Smooth muscle cell (in vitro differentiated cells): ENCODE measurements around the gene NCAN. TPM values are rescaled to one million over a fixed set of nuclear protein-coding genes. Genes with fewer than 3 reads are reported as not detected.

ENCODE experiments used
- DNase-seq: peaks from one replicate; lab custom pipeline; 2025; ENCODE audit not compliant: unreplicated experiment; lab: John Stamatoyannopoulos, UW
- H2AFZ ChIP-seq: fragments of 200-600 bp; sonication (generic); 2 replicates; pipeline ENCODE4 v1.6.0; 2016; ENCODE audit warnings: antibody characterized with exemption, low read depth, mild to moderate bottlenecking
- H3F3A ChIP-seq: fragments of 200-600 bp; sonication (generic); 2 replicates; pipeline ENCODE4 v1.6.0; 2017; ENCODE audit warnings: antibody characterized with exemption, low read depth
- H3K27ac ChIP-seq: fragments of 200-600 bp; sonication (generic); 2 replicates; pipeline ENCODE4 v1.5.1; 2016; ENCODE audit warnings: low read depth, mild to moderate bottlenecking
- H3K27me3 ChIP-seq: fragments of 200-600 bp; sonication (generic); 2 replicates; pipeline ENCODE4 v1.6.1; 2016; ENCODE audit warnings: low read depth, mild to moderate bottlenecking
- H3K36me3 ChIP-seq: fragments of 200-600 bp; sonication (generic); 2 replicates; pipeline ENCODE4 v1.5.1; 2016; ENCODE audit warnings: low read depth
- H3K4me1 ChIP-seq: fragments of 200-600 bp; sonication (generic); 2 replicates; pipeline ENCODE4 v1.5.1; 2016; ENCODE audit warnings: low read depth
- H3K4me2 ChIP-seq: fragments of 200-600 bp; sonication (generic); 2 replicates; pipeline ENCODE4 v1.6.0; 2016; ENCODE audit warnings: mild to moderate bottlenecking
- H3K4me3 ChIP-seq: fragments of 200-600 bp; sonication (generic); 2 replicates; pipeline ENCODE4 v1.5.1; 2016; ENCODE audit warnings: mild to moderate bottlenecking
- H3K79me2 ChIP-seq: fragments of 200-600 bp; sonication (generic); 2 replicates; pipeline ENCODE4 v1.6.0; 2016; ENCODE audit warnings: low read depth, mild to moderate bottlenecking
- H3K9ac ChIP-seq: fragments of 200-600 bp; sonication (generic); 2 replicates; pipeline ENCODE4 v1.6.0; 2016; ENCODE audit warnings: low read depth
- H3K9me3 ChIP-seq: fragments of 200-600 bp; sonication (generic); replicated peaks from 2 replicates; pipeline ENCODE4 v1.5.1; 2016; ENCODE audit warnings: low read depth
- H4K20me1 ChIP-seq: fragments of 200-600 bp; sonication (generic); 2 replicates; pipeline ENCODE4 v1.6.0; 2016; ENCODE audit warnings: low read depth
- WGBS: methylation state at CpG from one replicate; pipeline ENCODE4 v1.1.7; 2016; ENCODE audit warnings: low lambda C conversion rate; 5-methylcytosine and 5-hydroxymethylcytosine counted together
- polyA plus RNA-seq: library from polyadenylated mRNA; unstranded; fragments of >200 nt; fragmentation: Nextera tagmentation; extraction: Ambion mirVana; gene quantifications from 2 replicates; pipeline ENCODE4 v1.2.1, GENCODE V29; 2016
- total RNA-seq: library from RNA; depleted of rRNA; stranded (reverse); fragments of >200 nt; gene quantifications from 2 replicates; pipeline ENCODE4 v1.2.3, GENCODE V29; 2014
- TF ChIP-seq, protein P1 (sequence below): fragments of 200-600 bp; sonication (generic); IDR thresholded peaks from 2 replicates; pipeline ENCODE4 v1.5.1; 2017; ENCODE audit warnings: borderline replicate concordance, mild to moderate bottlenecking, antibody characterized with exemption; ENCODE audit not compliant: insufficient read depth, poor library complexity, severe bottlenecking

NCAN gene
- total and polyA plus RNA-seq, 2 experiments from 2014 or later, result not detected

- Histone ChIP-seq H3F3A (peaks cover 4% of the 10 kb centered on the region), H3K4me3 (no peak overlapping the region), H4K20me1 (no peaks in the 10 kb centered on the region), H3K79me2 (no peaks in the 10 kb centered on the region), H3K9me3 (no peaks in the 10 kb centered on the region), H2AFZ (no peak overlapping the region), H3K4me2 (no peak overlapping the region), H3K27me3 (no peaks in the 10 kb centered on the region), H3K36me3 (peaks cover 1% of the 10 kb centered on the region), H3K9ac (no peak overlapping the region), H3K27ac (no peak overlapping the region), H3K4me1 (no peaks in the 10 kb centered on the region)
- WGBS, result 95% methylated on average over 19 of the region's 19 CpGs
- no peak for DNase-seq
- TF ChIP-seq, protein P1, sequence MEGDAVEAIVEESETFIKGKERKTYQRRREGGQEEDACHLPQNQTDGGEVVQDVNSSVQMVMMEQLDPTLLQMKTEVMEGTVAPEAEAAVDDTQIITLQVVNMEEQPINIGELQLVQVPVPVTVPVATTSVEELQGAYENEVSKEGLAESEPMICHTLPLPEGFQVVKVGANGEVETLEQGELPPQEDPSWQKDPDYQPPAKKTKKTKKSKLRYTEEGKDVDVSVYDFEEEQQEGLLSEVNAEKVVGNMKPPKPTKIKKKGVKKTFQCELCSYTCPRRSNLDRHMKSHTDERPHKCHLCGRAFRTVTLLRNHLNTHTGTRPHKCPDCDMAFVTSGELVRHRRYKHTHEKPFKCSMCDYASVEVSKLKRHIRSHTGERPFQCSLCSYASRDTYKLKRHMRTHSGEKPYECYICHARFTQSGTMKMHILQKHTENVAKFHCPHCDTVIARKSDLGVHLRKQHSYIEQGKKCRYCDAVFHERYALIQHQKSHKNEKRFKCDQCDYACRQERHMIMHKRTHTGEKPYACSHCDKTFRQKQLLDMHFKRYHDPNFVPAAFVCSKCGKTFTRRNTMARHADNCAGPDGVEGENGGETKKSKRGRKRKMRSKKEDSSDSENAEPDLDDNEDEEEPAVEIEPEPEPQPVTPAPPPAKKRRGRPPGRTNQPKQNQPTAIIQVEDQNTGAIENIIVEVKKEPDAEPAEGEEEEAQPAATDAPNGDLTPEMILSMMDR, result no peak
These were observed 67.4 kb downstream of the NCAN start for GRCh38 chr19:19279062-19279612.

- TF ChIP-seq, protein P1, result no peak
- WGBS, result 96% methylated on average over 16 of the region's 16 CpGs
- H3K9me3 ChIP-seq, result peaks cover 3% of the 10 kb centered on the region
- H3K4me3 ChIP-seq, result no peak overlapping the region
- no peaks in the 10 kb centered on the region for H3K27me3 ChIP-seq
- no peak for DNase-seq
- H3K4me2 ChIP-seq, result no peak overlapping the region
- H3K4me1 ChIP-seq, result no peaks in the 10 kb centered on the region
- H3F3A ChIP-seq, result peaks cover 4% of the 10 kb centered on the region
- no peaks in the 10 kb centered on the region for H4K20me1 ChIP-seq
- no peak overlapping the region for H3K27ac ChIP-seq
- H3K9ac ChIP-seq, result no peak overlapping the region
- H3K79me2 ChIP-seq, result no peaks in the 10 kb centered on the region
- no peak overlapping the region for H2AFZ ChIP-seq
- H3K36me3 ChIP-seq, result peaks cover 7% of the 10 kb centered on the region
These were observed 68.1 kb downstream of the NCAN start for GRCh38 chr19:19279853-19280252.

DNA sequence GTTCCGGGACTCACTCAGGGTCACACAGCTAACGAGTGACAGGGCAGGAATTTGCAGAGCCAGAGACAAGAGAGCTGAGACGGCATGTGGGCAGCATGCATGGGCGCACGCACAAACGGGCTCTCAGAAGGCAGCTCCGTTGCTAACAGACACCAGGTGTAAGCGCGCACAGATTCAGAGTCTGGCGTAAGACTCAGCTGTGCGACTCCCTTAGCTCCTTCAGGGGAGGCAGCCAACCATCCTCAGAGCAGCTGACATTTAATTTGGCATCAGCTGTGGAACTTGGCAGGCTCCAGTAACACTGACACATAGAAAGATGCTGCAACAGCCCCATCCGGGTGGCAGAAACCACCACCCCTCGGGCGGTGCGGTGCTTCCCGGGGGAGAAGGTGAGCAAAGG lies 68.8 kb downstream of the NCAN start:
- no peak for DNase-seq
- Histone ChIP-seq H3K9me3 (peaks cover 3% of the 10 kb centered on the region), H3F3A (peaks cover 4% of the 10 kb centered on the region), H3K9ac (no peak overlapping the region), H3K4me3 (no peak overlapping the region), H3K79me2 (no peaks in the 10 kb centered on the region), H3K4me2 (no peak overlapping the region), H3K27me3 (no peaks in the 10 kb centered on the region), H3K36me3 (peaks cover 7% of the 10 kb centered on the region), H3K27ac (no peak overlapping the region), H3K4me1 (no peaks in the 10 kb centered on the region), H4K20me1 (peaks cover 7% of the 10 kb centered on the region), H2AFZ (no peak overlapping the region)
- TF ChIP-seq, protein P1, result no peak
- WGBS, result 94% methylated on average over 16 of the region's 16 CpGs

DNA sequence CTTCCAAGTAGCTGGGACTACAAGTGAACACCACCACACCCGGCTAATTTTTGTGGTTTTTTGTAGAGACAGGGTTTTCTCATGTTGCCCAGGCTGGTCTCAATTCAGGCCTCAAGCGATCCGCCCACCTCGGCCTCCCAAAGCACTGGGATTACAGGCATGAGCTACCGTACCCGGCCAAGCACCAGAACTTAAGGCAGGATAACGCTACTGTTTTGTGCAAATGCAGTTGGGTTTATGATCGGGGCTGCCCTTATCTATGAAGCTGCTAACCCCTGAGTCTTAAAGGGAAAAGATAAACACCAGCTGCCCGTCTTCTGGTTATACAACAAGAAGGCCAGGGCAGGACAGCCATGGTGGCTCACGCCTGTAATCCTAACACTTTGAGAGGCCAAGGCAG lies 73.9 kb downstream of the NCAN start:
- Histone ChIP-seq H3K9me3 (peaks cover 3% of the 10 kb centered on the region), H2AFZ (no peak overlapping the region), H3K4me3 (no peak overlapping the region), H3K27me3 (no peaks in the 10 kb centered on the region), H3K9ac (no peak overlapping the region), H3K79me2 (no peaks in the 10 kb centered on the region), H3K4me1 (no peaks in the 10 kb centered on the region), H3K27ac (no peak overlapping the region), H3K4me2 (no peak overlapping the region), H3F3A (peaks cover 6% of the 10 kb centered on the region), H4K20me1 (peaks cover 50% of the 10 kb centered on the region), H3K36me3 (peaks cover 7% of the 10 kb centered on the region)
- no peak for DNase-seq
- 23% methylated on average over 10 of the region's 10 CpGs for WGBS
- TF ChIP-seq, protein P1, result no peak
